Prostate gland (tissue), 2 donors: Measurements from ENCODE around the gene RNF225.
A peak's percentile ranks its signal among the peaks of the same experiment; 100 is the strongest.

Experiments
- CTCF ChIP-seq, 4 experiments: fragments of 200-600 bp in 2 of 4; fragments of 450-650 bp in 2 of 4; sonication (generic) in 2 of 4; IDR thresholded peaks; 1 replicate in 3 of 4; 2 replicates in 1 of 4; pipeline ENCODE4 v1.5.1; 2016 to 2019; ENCODE audit warnings: antibody characterized with exemption in 4 of 4, mild to moderate bottlenecking in 2 of 4, moderate library complexity in 2 of 4
- POLR2A ChIP-seq: fragments of 450-650 bp; IDR thresholded peaks from one replicate; pipeline ENCODE4 v1.6.1; 2016; ENCODE audit warnings: antibody characterized with exemption, mild to moderate bottlenecking
- POLR2AphosphoS5 ChIP-seq: sonication (generic); formaldehyde crosslinking; IDR thresholded peaks from one replicate; pipeline ENCODE4 v1.6.1; 2017; ENCODE audit warnings: antibody characterized with exemption

- TF ChIP-seq CTCF (IDR thresholded peaks at IDR 0.05) (no peak), POLR2A (peak; percentile 70), POLR2AphosphoS5 (peak; percentile 99)
Measured at GRCh38 chr19:58400916-58401839, 5.7 kb downstream of the RNF225 start.
